Stomach (tissue), 4 donors: Measurements from ENCODE around the gene POC1A.

Experiments
- EP300 ChIP-seq: sonication (generic); formaldehyde crosslinking; IDR thresholded peaks from one replicate; pipeline ENCODE4 v1.6.1; 2017; ENCODE audit warnings: antibody characterized with exemption
- POLR2A ChIP-seq, 4 donors: fragments of 450-650 bp; IDR thresholded peaks; one replicate each; pipeline ENCODE4 v1.6.1; 2016; ENCODE audit warnings: antibody characterized with exemption in 4 of 4, control low read depth in 2 of 4, mild to moderate bottlenecking in 1 of 4, moderate library complexity in 1 of 4
- TF ChIP-seq, protein P1 (sequence below), 7 experiments: fragments of 450-650 bp in 4 of 7; fragments of 200-600 bp in 3 of 7; sonication (generic) in 3 of 7; IDR thresholded peaks; one replicate each; pipeline ENCODE4 v1.5.1; 2016 to 2019; ENCODE audit warnings: antibody characterized with exemption in 7 of 7, control low read depth in 2 of 7, mild to moderate bottlenecking in 1 of 7

DNA sequence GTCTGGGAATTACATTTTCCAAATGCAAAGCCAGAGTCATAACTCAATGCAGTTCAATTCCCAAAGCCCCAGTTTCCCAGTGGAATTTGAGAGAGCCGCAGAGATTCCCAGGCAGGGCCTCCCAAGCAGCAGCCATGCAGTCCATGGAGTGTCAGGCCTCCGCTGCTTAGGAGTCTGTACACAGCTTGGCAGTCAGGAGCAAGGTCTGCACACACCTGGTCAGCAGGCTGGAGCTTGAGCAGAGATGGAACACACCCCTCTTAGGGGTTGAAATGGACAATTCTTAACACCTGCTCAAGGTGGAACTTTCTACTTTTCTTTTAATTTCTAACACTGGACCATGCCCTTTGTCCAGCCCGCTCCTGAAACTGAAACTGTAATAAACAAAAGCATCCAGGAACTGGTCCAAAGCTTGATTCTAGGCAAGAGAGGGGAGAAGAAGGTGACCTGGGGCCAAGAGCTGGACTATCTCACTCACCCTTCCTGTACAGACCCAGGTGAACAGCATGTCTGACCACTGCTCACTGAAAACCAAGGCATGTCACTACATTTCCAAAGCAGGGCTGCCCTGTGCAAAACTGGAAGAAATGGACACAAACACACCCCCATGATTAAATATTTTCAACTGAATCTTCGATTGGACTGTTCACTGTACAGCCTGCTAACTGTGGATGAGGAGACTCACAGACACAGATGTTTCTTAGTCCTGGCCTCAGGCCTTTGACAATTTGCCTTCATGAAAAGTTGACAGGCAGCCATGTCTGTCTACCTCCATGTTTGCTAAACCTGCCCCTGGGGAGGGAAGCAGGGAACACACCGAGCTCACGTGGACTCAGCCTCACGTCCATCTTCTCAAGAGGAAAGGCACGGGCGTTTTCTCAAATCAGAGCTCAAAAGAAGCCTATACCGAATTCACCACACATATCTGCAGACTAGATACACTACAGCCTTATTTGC lies 49.3 kb downstream of the POC1A start:
- TF ChIP-seq, protein P1, sequence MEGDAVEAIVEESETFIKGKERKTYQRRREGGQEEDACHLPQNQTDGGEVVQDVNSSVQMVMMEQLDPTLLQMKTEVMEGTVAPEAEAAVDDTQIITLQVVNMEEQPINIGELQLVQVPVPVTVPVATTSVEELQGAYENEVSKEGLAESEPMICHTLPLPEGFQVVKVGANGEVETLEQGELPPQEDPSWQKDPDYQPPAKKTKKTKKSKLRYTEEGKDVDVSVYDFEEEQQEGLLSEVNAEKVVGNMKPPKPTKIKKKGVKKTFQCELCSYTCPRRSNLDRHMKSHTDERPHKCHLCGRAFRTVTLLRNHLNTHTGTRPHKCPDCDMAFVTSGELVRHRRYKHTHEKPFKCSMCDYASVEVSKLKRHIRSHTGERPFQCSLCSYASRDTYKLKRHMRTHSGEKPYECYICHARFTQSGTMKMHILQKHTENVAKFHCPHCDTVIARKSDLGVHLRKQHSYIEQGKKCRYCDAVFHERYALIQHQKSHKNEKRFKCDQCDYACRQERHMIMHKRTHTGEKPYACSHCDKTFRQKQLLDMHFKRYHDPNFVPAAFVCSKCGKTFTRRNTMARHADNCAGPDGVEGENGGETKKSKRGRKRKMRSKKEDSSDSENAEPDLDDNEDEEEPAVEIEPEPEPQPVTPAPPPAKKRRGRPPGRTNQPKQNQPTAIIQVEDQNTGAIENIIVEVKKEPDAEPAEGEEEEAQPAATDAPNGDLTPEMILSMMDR (IDR thresholded peaks at IDR 0.05) = no peak
- TF ChIP-seq EP300 (no peak), POLR2A (IDR thresholded peaks at IDR 0.05) (no peak)
